IPS-NIHi7 (cell line): ENCODE data around the gene SMOC2.

Source experiments
- DNase-seq: peaks from one replicate; pipeline ENCODE4 v3.0.0; 2012; ENCODE audit warnings: mixed read lengths; ENCODE audit errors: extremely low spot score

The SMOC2 gene

GRCh38 chr6:168415098-168415992, 25.6 kb upstream of the SMOC2 start:
- no peak for DNase-seq

DNA sequence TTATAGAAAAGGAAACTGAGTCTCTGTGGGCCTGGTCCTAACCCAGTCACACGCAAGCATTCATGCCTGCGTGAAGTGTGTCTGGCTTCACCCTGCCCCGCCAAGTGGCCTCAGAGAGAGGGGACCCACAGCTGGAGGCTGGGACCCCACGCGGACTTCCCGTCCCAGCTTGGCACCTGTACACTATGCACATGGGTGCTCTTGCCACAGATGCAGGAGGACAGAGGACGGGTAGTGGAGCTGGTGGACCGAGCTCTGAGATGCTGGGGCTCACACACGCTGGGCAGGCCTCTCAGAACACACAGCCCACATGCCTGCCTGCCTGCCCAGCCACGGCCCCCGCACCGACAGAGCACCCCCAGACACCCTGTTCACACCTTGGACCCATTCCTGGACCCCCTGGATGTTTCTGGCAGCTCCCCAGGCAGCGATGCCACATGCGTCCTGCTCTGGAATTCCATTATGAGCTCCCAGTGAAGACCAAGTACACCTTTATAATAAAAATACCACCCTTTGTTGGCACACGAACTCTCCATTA, 24.9 kb upstream of the SMOC2 start:
- DNase-seq, result no peak

DNA sequence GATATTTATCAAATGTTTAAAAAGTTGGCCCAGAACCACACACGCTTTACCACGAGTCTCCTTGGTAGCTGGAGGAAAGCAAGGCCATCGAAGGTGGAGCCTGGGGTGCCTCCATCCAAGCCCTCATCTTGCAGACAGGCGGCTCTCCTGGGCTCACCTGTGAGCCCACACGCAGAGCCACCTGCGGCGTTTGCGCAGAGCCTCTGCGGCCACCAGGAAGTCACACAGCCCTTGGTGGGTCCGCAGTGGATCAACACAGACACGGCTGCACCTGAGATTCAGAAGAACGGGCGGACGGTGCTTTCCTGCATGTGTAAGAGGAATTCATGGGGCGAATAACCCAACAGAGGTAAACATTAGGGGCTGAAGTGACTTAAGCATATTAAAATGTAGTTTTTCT, 24.5 kb upstream of the SMOC2 start:
- DNase-seq, result no peak

DNA sequence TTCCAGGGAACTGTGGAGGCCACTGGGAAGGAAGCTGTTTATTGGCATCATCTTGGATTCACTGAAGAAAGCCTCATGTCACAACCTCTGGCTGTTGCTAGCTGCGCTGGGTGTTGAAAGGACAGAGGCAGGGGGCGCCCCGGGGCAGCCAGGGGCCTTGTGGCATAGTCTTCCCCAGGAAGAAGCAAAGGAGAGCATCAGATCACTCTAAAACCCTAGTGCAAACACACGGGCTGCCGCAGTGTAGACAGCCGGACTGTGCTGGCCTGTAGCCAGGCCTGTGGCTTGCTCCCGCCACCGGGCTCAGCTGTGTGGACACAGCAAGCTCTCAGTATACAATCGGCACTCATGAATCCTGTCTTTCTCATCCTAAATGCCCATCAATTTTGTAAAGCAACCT, 23.8 kb upstream of the SMOC2 start:
- peak; percentile 58 for DNase-seq

GRCh38 chr6:168417679-168418557, 23.1 kb upstream of the SMOC2 start:
- no peak for DNase-seq

- no peak for DNase-seq
Measured at GRCh38 chr6:168418711-168419121, 22.3 kb upstream of the SMOC2 start.

- DNase-seq, result no peak
Measured at GRCh38 chr6:168419569-168419968, 21.4 kb upstream of the SMOC2 start.

- no peak for DNase-seq
Measured at GRCh38 chr6:168420084-168420483, 20.9 kb upstream of the SMOC2 start.

DNA sequence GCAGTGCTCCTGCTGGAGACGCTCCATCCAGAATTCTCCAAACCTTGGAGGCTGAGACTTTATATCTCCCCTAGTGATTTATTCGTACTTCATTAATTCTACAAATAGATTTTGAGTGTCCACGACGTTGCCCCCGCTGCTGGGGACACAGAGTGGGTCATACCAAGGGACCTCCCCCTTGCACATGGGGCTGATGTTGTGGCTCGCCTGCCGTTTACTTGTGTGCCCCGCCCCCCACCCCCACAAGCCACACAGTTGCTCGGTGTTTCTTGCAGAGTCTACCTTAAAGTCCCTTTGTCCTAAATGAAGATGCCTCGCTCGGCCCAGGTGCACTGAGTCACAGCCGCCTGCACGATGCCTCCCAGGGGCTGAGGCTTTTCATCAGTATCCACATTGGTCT, 20.3 kb upstream of the SMOC2 start:
- no peak for DNase-seq

DNA sequence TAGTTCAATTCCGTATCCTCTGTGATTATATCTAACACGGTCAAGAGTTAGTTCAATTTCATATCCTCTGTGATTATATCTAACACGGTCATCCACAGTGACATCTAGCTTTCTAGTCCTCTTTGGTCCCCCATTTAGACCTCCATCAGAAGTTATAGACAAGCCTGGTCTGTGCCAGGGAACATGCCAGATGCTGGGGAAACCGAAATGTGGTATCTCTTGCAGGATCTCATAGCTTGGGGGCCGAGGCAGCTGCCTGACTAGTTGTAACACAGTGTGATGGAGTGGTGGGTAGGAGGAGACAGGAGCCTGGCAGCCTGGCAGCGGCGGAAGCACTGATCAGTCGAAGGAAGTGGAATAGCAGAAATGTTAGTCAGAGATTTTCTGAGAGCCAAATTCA, 13.8 kb upstream of the SMOC2 start:
- DNase-seq, result no peak

DNA sequence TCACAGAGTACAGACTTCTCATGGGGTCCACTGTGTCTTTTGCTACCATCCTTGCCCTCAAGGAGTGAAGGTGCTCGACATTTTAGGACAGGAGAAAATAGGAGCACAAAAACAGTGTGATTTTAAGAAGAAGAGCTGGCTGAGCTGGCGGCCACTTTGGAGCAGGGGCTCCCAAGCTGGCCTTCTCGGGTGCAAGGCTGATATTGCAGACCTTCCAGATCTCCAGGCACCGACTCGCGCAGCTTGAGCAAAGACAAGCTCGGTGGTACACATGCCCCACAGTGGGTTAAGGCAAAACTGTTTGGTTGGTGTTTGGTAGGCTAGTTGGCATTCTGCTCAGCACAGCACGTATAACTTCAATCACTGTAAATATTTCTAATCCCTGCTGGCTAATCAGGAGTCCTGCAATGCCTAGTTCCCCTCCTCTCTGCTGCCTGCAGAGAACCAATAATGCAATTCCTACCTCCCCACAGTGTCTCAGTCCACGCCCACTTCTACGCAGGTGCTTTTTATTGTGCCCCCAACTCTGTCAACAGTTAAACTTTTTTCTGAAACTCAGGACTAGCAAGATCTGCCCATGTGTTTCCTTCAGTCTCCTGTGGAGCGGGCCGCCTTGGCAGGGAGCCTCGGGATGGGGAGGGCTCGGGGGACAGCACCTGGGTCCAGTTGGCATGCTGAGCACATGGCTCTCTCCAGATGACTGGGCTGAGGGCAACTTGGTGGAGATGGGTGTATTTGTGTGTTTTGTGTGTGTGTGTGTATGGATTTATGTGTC, 12.7 kb upstream of the SMOC2 start:
- no peak for DNase-seq

DNA sequence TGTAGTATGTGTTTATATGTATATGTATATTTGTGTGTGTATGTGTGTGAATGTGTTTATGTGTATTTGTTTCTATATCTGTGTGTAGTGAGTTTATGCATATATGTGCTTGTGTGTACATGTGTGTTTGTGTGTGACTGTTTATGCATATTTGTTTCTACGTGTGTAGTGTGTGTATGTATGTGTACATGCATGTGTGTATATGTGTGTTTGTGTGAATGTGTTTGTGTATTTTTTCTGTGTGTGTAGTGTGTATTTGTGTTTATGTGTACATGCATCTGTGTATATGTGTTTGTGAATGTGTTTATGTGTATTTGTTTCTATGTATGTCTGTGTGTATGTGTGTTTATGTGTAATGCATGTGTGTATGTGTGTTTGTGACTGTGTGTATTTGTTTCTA, 12.1 kb upstream of the SMOC2 start:
- no peak for DNase-seq

DNA sequence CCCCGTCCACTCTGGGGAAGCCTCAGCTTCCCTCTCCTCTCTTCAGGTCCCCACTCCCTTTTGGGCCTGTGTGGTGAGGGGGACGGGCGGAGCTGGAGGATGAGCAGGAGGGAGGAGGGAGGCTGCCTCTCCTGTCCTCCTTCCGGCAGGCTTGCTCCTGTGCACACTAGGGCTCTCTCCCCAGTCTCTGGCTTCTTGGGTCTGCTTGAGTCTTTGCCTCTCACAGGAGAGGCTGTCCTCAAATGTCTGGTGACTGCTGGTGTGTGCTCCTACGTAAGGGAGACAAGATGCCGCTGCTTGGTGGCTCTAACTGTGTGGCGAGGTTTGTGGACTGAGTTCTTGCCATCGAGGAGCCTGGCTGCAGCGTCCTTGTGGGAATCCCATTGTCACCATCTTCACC, 8.8 kb upstream of the SMOC2 start:
- DNase-seq, result no peak

- DNase-seq, result no peak
Measured at GRCh38 chr6:168433898-168434297, 7.1 kb upstream of the SMOC2 start.

- no peak for DNase-seq
Measured at GRCh38 chr6:168434505-168434904, 6.5 kb upstream of the SMOC2 start.

- DNase-seq, result no peak
Measured at GRCh38 chr6:168437751-168438150, 3.2 kb upstream of the SMOC2 start.

GRCh38 chr6:168438783-168439520, 2.0 kb upstream of the SMOC2 start:
- DNase-seq, result no peak

- DNase-seq, result no peak
Measured at GRCh38 chr6:168439794-168440450, 1.1 kb upstream of the SMOC2 start.

DNA sequence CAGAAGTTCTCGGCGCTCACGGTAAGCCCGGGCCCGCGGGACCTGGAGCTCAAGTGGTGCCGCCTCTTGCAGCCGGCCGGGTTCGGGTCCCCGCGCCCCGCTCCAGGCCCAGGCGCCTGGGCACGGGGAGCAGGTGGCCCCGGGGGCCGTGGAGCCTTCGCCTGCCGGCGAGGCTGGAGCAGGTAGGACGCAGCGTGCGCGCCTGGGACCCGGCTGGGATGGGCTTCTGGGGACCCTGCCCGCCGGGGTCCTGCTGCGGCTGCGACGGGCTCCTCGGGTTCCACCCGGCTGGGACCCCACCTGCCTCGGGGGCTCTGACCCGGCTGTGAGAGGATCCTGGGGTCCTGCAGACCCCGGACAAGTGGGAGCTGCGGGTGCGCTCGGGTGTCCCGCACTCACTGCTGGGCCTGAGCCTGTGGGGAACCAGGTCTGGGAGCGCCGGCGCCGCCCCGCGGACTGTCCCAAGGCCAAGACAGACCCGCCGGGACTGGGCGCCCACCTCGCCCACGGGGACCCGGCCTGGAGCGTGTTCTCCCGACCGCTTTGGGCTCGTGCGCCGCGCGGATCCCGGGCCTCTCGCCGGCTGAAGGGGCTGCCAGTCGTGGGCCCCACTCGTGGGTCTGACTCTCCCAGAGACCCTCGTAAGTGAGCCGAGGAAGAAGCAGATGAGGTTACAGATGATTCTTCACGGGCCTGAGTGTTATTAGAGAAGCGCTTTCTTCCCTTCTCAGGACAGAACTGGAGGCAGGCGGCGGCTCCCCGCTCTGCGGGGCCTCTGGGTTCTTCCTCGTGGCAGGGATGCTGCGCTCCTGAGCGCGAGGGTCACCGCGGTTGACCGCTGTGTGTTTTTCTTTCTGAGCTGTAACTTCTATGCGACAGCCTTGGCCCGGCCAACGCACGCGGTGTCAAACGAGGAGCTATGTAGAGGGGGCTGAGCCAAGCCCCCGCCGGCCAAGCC, 729 bp downstream of the SMOC2 start:
- DNase-seq, result no peak
